ENCODE measurements around the gene ELL.

DNA sequence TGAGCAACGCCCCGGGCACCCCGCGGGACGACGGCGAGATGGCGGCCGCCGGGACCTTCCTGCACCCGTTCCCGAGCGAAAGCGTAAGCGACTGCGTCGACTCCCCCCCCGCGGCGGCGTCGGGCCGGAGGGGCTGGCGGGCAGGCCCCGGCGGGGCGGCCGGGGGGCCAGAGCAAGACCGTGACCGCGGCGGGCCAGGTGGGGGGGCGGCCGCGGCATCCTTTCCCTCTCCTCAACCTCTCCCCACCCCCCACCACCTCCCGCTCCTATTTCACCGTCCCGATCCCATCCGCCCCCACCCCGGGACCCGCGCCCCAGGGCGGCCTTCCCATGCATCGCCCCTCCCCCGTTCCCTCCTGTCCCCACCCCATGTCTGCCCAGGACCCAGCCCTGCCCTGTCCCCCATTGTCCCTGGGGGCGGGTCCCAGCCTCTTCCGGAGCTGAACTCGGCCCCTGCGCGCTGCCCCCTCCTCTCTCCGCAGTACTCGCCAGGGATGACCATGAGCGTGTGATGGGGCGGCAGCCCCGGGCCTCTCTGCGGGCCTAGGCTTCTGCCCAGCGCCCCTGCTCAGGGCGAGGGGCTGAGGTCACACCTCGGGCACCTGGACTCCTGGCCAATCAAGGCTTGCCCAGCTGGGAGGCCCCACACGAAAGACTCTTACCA lies 88.0 kb downstream of the ELL start:
- TF ChIP-seq, protein P1, sequence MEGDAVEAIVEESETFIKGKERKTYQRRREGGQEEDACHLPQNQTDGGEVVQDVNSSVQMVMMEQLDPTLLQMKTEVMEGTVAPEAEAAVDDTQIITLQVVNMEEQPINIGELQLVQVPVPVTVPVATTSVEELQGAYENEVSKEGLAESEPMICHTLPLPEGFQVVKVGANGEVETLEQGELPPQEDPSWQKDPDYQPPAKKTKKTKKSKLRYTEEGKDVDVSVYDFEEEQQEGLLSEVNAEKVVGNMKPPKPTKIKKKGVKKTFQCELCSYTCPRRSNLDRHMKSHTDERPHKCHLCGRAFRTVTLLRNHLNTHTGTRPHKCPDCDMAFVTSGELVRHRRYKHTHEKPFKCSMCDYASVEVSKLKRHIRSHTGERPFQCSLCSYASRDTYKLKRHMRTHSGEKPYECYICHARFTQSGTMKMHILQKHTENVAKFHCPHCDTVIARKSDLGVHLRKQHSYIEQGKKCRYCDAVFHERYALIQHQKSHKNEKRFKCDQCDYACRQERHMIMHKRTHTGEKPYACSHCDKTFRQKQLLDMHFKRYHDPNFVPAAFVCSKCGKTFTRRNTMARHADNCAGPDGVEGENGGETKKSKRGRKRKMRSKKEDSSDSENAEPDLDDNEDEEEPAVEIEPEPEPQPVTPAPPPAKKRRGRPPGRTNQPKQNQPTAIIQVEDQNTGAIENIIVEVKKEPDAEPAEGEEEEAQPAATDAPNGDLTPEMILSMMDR (IDR thresholded peaks at IDR 0.05), result no peak
- peak in 1 of 2 donors; percentile 11 for TF ChIP-seq POLR2A (IDR thresholded peaks at IDR 0.05)
